Type B pancreatic cell (in vitro differentiated cells): Measurements from ENCODE around the gene TCAP. TPM values are rescaled to one million over a fixed set of nuclear protein-coding genes. Genes with fewer than 3 reads are reported as not detected.
A peak's percentile ranks its signal among the peaks of the same experiment; 100 is the strongest.

Experiments used
- DNase-seq: peaks from one replicate; pipeline ENCODE4 v3.0.0; 2021; ENCODE audit warnings: mixed read lengths; ENCODE audit not compliant: unreplicated experiment; ENCODE audit errors: extremely low spot score
- H3K27ac Mint-ChIP-seq: 2 replicates; pipeline ENCODE4 v1.8.0; 2021; ENCODE audit warnings: mild to moderate bottlenecking, mixed read lengths
- H3K27me3 Mint-ChIP-seq: 2 replicates; pipeline ENCODE4 v1.8.0; 2021; ENCODE audit warnings: mixed read lengths
- H3K36me3 Mint-ChIP-seq: 2 replicates; pipeline ENCODE4 v1.8.0; 2021; ENCODE audit warnings: mixed read lengths
- H3K4me1 Mint-ChIP-seq: one replicate; pipeline ENCODE4 v1.8.0; 2021; ENCODE audit warnings: mixed read lengths; ENCODE audit not compliant: unreplicated experiment
- H3K4me3 Mint-ChIP-seq: 2 replicates; pipeline ENCODE4 v1.8.0; 2021; ENCODE audit warnings: mild to moderate bottlenecking, mixed read lengths
- H3K9me3 Mint-ChIP-seq: 2 replicates; pipeline ENCODE4 v1.8.0; 2021; ENCODE audit warnings: mixed read lengths
- total RNA-seq: library from RNA; stranded (reverse); gene quantifications from 2 replicates; pipeline ENCODE4 v1.2.1, GENCODE V29; 2021; ENCODE audit warnings: low replicate concordance
- TF ChIP-seq, protein P1 (sequence below): fragments of 200-600 bp; sonication (generic); conservative IDR thresholded peaks from 2 replicates; pipeline ENCODE4 v1.5.0; 2021; ENCODE audit warnings: antibody characterized with exemption, mild to moderate bottlenecking

Gene TCAP
- total RNA-seq, 1 donor from 2014 or later = 2.4 TPM

- H3K27me3 Mint-ChIP-seq = no peaks in the 10 kb centered on the region
- no peak for DNase-seq
- peaks cover 37% of the 10 kb centered on the region for H3K4me1 Mint-ChIP-seq
- TF ChIP-seq, protein P1, sequence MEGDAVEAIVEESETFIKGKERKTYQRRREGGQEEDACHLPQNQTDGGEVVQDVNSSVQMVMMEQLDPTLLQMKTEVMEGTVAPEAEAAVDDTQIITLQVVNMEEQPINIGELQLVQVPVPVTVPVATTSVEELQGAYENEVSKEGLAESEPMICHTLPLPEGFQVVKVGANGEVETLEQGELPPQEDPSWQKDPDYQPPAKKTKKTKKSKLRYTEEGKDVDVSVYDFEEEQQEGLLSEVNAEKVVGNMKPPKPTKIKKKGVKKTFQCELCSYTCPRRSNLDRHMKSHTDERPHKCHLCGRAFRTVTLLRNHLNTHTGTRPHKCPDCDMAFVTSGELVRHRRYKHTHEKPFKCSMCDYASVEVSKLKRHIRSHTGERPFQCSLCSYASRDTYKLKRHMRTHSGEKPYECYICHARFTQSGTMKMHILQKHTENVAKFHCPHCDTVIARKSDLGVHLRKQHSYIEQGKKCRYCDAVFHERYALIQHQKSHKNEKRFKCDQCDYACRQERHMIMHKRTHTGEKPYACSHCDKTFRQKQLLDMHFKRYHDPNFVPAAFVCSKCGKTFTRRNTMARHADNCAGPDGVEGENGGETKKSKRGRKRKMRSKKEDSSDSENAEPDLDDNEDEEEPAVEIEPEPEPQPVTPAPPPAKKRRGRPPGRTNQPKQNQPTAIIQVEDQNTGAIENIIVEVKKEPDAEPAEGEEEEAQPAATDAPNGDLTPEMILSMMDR = no peak
- H3K4me3 Mint-ChIP-seq = peak overlapping the region; percentile 91
- H3K27ac Mint-ChIP-seq = peak overlapping the region; percentile 64
- H3K36me3 Mint-ChIP-seq = no peaks in the 10 kb centered on the region
- no peaks in the 10 kb centered on the region for H3K9me3 Mint-ChIP-seq
These were observed 26.8 kb upstream of the TCAP start for GRCh38 chr17:39638317-39638716.

DNA sequence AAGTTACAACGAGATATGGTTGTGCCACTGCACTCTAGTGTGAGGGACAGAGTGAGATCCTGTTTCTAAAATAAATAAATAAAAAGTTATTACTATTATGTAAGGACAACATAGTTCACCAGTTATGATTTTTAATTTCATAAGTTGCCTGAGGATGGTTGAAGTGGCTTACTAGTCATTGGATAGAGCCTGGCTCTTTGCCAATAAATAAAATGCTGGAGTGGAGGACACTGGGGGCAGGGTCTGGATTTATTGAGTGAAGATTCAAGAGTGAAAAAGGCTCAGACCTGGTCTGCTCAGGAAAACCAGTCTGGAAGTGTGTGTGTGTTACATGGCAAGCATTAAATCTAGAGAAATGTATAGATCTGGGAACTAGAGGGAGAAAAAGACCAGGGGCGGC, 26.1 kb upstream of the TCAP start:
- Mint-ChIP-seq H3K36me3 (no peaks in the 10 kb centered on the region), H3K9me3 (no peaks in the 10 kb centered on the region), H3K27me3 (no peaks in the 10 kb centered on the region), H3K4me3 (peak overlapping the region; percentile 29), H3K27ac (no peak overlapping the region), H3K4me1 (peaks cover 43% of the 10 kb centered on the region)
- DNase-seq = no peak
- TF ChIP-seq, protein P1 = no peak

GRCh38 chr17:39639566-39640458, 25.3 kb upstream of the TCAP start:
- TF ChIP-seq, protein P1 = no peak
- no peak for DNase-seq
- Mint-ChIP-seq H3K36me3 (no peaks in the 10 kb centered on the region), H3K9me3 (no peaks in the 10 kb centered on the region), H3K27ac (no peak overlapping the region), H3K27me3 (no peaks in the 10 kb centered on the region), H3K4me1 (peaks cover 45% of the 10 kb centered on the region), H3K4me3 (peak overlapping the region; percentile 29)

DNA sequence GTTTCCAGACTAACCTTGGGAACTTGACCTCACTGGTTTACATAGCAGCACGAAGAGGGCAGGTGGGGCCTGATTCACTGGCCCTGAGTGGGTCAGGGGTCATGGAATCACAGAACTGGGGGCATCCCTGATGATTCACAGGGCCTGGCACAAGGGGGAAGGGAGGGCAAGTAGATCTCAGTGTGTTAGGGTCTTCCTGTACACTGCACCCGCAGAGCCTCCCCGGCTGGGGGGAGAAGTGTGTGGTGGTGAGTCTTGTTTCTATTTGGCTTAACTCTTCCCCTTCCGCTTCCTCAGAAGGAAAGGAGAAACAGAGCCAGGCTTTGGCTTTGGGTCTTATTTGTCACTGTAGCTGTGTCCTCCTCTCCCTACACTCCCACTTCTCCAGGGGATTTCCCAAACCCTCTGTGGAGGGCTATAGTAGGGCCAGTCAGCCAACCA, 24.5 kb upstream of the TCAP start:
- no peaks in the 10 kb centered on the region for H3K9me3 Mint-ChIP-seq

GRCh38 chr17:39641097-39641496, 24.1 kb upstream of the TCAP start:
- no peaks in the 10 kb centered on the region for H3K9me3 Mint-ChIP-seq
- H3K4me3 Mint-ChIP-seq = no peak overlapping the region
- no peaks in the 10 kb centered on the region for H3K36me3 Mint-ChIP-seq
- peaks cover 48% of the 10 kb centered on the region for H3K4me1 Mint-ChIP-seq
- H3K27ac Mint-ChIP-seq = no peak overlapping the region
- TF ChIP-seq, protein P1 = no peak
- H3K27me3 Mint-ChIP-seq = no peaks in the 10 kb centered on the region
- DNase-seq = no peak

More for the DNA sequence above, 24.5 kb upstream of the TCAP start:
- Mint-ChIP-seq H3K4me1 (peaks cover 48% of the 10 kb centered on the region), H3K36me3 (no peaks in the 10 kb centered on the region), H3K4me3 (no peak overlapping the region), H3K27ac (no peak overlapping the region), H3K27me3 (no peaks in the 10 kb centered on the region)
- DNase-seq = no peak
- TF ChIP-seq, protein P1 = no peak
